HG02623 (cell line): ENCODE measurements around the gene SCRN1.

ENCODE experiments used
- ATAC-seq: cut with Tn5 transposase; IDR thresholded peaks from one replicate; pipeline ENCODE4 v1.9.1; 2021; ENCODE audit warnings: moderate library complexity; ENCODE audit not compliant: unreplicated experiment

Gene SCRN1

DNA sequence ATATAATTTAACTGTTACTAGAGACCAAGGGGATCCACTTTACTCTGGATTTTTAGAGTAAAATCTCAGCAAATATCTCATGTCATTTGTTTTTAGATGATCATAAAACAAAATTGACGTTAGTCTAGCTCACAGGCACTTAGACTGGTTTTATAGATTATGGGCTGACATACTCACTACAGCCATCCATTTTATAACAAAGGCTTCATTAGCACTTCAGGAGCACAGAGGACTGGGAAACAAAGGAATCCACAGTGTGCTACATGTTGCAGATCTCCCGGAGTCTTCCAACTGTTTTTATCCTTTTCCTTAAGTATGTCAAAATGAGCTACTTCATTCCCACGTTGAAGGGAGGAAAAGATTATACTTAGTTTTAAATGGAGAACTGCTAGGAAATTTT is 15.9 kb upstream of the SCRN1 start:
- ATAC-seq: no peak

DNA sequence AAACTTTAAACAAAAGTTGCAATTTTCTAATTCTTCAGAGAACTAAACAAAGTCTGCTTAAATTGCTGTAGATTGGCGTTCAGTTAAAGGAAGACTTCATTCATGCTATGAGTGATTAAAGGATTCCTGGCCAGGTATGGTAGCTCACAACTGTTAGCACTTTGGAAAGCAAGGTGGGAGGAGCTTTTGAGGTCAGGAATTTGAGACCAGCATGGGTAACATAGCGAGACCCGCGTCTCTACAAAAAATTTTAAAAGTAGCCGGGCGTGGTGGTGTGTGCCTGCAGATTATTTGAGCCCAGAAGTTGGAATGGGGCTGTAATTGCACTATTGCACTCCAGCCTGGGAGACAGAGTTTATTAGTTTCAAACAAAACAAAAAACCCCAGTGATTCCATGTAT is 13.5 kb upstream of the SCRN1 start:
- ATAC-seq: no peak

DNA sequence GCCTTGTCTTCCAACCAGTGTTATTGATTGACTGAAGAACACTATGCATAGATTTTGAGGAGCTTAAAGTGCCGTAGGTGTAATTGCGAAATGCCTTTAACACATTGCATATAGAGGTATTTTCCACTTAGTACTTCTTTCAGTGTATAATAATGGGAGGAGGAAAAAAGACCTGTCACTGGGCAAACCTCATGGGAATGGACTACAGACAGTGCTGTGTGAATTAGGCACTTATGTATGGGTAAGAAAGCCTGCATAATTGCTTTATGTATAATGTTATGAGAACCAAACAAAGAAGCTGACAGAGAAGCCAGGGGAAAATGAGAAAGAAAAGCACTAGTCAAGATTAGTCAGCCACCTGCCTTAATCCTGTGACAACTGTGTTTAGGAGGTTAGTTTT is 12.4 kb upstream of the SCRN1 start:
- no peak for ATAC-seq

DNA sequence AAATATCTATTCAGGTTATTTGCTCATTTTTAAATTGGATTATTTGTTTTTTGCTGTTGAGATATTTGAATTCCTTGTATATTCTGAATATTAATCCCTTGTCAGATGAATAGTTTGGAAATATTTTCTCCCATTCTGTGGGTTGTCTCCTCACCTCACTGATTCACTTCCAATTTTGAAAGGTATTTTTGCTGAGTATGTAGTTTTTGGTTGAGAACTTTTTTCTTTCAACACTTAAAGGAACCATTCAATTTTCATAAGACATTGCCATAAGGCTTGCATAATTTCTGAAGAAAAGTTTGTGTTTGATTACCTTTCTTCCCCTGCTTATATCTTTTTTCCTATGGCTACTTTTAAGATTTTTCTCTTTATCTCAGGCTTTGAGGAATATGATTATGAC is 8.9 kb upstream of the SCRN1 start:
- ATAC-seq: no peak

DNA sequence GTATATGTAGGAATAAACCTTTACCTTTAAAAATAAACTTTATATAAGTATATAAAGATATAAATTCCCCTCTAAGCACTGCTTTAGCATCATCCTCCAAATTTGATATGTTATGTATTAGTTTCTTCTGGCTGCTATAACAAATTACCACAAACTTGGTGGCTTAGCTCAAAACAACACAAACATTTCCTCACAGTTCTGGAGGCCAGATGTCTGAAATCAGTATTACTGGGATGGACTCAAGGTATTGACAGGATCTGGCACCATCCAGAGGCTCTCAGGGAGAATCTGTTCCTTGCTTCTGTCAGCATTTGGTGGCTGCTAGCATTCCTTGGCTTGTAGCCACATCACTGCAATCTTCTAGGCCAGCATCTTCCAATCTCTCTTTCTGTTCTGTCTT is 6.7 kb upstream of the SCRN1 start:
- no peak for ATAC-seq

DNA sequence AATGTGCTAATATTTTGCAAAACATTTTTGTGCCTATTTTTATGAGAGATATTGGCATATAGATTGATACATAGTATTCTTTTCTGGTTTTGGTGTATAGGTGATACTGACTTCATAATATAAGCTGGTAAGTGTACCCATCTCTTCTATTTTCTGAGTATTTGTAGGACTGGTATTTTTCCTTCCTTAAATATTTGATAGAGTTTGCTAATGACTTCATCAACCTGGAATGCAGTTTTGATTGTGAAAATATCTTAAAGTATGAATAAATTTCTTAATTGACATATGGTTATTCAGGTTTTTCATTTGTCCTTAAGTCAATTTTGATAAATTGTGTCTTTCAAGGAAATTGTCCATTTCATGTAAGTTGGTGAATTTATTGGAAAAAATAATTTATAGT is 6.1 kb upstream of the SCRN1 start:
- ATAC-seq: no peak

DNA sequence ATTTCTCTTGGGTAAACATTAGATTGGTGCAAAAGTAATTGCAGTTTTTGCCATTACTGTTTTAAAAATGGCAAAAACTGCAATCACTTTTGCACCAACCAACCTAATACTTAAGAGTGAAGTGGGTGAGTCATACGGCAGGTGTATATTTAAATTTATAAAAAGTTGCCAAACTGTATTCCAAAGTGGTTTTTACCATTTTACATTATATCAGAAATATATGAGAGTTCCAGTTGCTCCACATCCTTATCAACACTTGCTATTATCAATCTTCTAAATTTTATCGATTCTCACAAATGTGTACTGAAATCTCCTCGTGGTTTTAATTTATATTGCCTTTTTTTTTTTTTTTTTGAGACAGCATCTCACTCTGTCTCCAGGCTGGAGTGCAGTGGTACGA is 3.5 kb upstream of the SCRN1 start:
- ATAC-seq: no peak

- no peak for ATAC-seq
Observed at GRCh38 chr7:29991937-29992336, 2.3 kb upstream of the SCRN1 start.

- ATAC-seq: no peak
Observed at GRCh38 chr7:29990931-29991330, 1.3 kb upstream of the SCRN1 start.

- ATAC-seq: peak; percentile 29
Observed at GRCh38 chr7:29988424-29989256, 961 bp downstream of the SCRN1 start.

DNA sequence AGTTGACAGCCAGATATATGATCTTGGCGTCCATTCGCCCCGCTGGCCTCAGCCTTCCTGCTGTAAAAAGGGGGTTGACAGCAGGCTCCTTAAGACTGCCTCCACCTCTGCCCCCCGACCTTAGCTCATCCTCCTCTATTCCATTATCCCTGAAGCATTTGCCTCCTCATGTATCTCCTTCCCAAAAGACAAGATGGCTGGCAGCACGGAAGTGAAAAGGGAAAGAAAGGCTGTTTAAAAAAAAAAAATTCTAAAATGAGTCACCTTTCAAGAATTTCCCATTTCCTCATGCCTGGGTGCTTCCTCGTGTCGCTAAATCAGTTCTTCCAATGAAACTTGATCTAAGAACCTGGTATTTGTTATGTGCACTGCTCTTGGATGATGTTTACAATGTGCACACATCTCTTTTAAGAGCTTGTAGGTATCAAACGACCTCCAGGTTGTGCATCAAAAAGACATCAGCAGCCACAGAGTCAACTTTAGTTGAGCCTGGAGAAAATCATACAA is 1.7 kb downstream of the SCRN1 start:
- no peak for ATAC-seq

GRCh38 chr7:29987083-29987482 is 2.5 kb downstream of the SCRN1 start:
- no peak for ATAC-seq

DNA sequence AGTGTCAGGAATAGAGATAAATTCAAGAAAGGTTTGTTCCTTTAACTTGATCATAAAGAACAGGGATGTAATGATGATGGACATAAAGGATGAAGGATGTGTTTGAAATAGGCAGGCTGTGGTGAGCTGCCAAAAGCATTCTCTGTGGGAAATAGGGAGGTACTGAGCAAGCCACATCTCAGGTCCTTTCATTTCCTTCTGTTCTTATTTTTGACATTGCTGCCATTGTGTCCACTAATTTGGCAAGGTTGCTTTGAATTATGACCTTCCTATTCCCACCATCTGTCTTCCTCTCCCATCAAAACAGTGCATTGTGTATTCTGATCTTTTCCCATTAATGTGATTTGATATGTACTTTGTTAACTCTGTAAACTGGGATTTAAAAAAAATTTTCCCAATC is 9.4 kb downstream of the SCRN1 start:
- no peak for ATAC-seq

- ATAC-seq: no peak
Observed at GRCh38 chr7:29977886-29978651, 11.5 kb downstream of the SCRN1 start.

GRCh38 chr7:29976673-29977415 is 12.8 kb downstream of the SCRN1 start:
- no peak for ATAC-seq

DNA sequence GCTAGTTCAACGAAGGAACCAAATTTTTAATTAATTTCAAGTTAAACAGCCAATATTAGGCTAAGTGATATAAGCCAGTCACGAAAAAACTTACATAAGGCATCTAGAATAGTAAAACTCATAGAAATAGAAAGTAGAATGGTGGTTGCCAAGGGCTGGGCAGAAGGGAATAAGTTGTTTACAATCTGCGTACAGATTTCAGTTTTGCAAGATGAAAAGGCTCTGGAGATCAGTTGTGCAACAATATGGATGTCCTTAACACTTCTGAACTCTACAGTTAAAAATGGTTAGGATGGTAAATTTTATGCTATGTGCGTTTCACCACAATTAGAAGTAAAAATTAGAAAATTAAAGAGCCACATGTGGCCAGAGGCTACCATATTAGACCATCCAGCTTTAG is 13.3 kb downstream of the SCRN1 start:
- ATAC-seq: no peak

DNA sequence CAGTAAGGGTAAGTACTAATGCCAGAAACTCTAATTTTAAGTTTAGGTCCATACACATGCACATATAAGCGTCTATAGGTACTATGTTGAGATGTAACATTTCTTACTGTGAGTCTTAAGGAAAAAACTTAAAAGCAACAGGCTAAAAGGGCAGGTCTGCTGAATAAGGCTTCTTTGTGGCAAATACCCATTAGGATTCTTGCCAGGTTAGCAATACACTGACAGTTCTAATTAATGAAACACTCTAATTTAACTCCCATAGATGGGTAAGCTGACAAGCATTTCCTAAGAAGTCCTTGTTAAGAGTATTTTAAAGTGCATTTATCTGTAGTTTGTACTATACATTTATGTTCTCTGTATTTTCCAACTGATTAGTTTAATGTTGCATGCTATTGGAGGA is 14.0 kb downstream of the SCRN1 start:
- ATAC-seq: no peak

DNA sequence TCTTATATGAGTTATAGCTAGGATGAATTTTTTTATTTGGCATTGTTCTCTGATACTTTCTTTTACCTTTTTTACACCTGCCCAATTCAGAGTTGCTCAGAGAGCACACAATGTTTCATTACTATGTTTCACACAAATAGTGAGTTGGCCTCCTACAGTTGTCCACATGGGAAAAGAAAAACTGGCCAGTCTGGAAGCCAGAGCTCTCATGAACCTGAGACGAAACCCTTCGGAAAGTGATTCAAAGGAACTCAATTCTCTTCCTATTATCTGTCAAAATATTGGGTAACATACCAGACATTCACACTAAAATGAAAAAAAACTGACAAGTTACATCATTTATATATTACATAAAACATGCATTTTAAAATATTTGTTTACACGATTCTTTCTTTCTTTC is 15.3 kb downstream of the SCRN1 start:
- no peak for ATAC-seq

GRCh38 chr7:29972315-29972669 is 17.3 kb downstream of the SCRN1 start:
- ATAC-seq: no peak

GRCh38 chr7:29971566-29972314 is 17.9 kb downstream of the SCRN1 start:
- ATAC-seq: no peak

GRCh38 chr7:29970158-29970557 is 19.4 kb downstream of the SCRN1 start:
- no peak for ATAC-seq
